Activated CD4-positive, alpha-beta T cell treated with anti-CD3 and anti-CD28 coated beads, Interleukin-10, Interleukin-2, amounts not matched to agents 100 ng/mL and 50 ng/mL, durations not matched to agents 16 hours and 8 hours (primary cell): ENCODE results near the gene WNT6.

Experiments used
- DNase-seq: peaks from one replicate; pipeline ENCODE4 v3.0.0-alpha.2; 2020

Gene WNT6

GRCh38 chr2:218879776-218880101, 20.1 kb downstream of the WNT6 start:
- no peak for DNase-seq

DNA sequence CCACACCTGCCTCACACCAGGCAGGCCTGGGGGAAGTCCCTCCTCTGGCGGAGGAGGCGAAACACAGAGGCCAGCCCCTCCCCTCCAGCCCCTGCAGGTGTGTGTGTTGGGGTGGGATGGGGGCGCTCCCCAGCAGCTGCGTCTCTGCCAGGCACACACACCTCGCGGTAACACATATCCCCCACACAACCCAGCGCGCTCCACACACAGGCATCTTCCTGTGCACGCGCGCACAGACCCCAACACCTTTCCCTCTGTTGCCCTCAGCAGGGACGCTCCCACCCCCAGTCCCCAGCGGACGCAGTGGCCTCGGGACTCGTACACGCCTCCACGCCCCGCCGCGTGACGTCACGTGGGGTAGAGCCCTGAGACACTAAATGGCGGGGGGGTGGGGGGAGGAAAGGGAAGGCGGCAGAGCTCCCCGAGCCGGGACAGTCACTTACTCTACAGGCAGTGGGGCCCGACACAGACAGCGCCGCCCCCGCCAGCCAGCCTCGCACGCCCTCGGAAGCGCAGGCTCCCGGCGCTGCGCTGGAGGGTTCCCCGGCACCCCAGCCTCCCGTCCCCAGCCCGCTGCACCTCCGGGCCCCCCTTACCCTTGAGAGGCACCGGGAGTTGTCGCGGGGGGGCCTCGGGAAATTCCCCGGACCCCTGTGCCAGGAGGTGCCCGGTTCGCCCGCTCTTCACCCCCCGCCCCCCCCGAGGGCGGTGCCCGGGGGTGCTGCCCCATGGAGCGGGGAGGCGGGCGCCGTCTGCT, 20.7 kb downstream of the WNT6 start, which contains the start of gene WNT10A:
Gene WNT10A, plus strand, starts transcription at position 751 of the 757 bp plus-strand sequence. CDS start 144 bp downstream, outside the sequence.
- DNase-seq = peak; percentile 48

- DNase-seq = no peak
These were observed 21.4 kb downstream of the WNT6 start for GRCh38 chr2:218880859-218881594.

DNA sequence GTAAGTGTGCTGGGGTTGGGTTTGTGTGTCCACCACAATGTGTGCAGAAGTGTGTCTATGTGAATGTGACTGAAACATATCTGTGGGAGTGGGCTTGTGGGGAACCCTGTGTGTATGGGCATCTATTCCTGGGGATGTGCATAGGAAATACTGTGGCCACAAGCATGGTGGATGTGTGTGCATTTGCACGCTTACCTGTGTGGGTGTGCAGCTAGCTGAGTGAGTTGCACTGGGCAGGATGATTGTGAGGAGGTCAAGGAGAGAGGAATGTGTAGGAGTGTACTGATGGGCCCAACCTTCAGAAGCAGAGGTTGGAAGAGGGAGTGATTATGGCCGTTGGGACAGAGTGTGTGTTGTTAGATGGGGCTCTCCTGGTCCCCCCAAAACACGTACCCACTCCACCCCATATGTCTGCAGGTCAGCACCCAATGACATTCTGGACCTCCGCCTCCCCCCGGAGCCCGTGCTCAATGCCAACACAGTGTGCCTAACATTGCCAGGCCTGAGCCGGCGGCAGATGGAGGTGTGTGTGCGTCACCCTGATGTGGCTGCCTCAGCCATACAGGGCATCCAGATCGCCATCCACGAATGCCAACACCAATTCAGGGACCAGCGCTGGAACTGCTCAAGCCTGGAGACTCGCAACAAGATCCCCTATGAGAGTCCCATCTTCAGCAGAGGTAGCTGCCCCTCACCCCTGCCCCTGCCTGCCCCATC, 22.3 kb downstream of the WNT6 start:
- no peak for DNase-seq

DNA sequence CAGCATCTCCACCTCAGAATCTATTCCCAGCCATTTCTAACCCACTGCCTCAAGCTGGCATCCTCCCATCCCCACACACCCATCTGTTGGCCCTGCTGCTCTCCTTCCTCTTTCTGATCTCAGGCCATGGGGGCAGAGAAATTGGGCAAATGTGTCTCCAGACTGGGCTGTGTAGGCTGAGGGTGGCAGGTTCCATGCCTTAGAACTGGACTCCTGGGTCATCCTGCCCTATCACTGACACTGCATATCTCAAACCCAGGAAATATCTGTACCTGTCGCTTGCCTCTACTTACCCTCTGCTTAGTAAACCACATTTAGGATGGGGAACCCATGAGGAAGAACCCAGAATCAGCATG, 22.8 kb downstream of the WNT6 start:
- DNase-seq = no peak

GRCh38 chr2:218882866-218883366, 23.3 kb downstream of the WNT6 start:
- DNase-seq = no peak

DNA sequence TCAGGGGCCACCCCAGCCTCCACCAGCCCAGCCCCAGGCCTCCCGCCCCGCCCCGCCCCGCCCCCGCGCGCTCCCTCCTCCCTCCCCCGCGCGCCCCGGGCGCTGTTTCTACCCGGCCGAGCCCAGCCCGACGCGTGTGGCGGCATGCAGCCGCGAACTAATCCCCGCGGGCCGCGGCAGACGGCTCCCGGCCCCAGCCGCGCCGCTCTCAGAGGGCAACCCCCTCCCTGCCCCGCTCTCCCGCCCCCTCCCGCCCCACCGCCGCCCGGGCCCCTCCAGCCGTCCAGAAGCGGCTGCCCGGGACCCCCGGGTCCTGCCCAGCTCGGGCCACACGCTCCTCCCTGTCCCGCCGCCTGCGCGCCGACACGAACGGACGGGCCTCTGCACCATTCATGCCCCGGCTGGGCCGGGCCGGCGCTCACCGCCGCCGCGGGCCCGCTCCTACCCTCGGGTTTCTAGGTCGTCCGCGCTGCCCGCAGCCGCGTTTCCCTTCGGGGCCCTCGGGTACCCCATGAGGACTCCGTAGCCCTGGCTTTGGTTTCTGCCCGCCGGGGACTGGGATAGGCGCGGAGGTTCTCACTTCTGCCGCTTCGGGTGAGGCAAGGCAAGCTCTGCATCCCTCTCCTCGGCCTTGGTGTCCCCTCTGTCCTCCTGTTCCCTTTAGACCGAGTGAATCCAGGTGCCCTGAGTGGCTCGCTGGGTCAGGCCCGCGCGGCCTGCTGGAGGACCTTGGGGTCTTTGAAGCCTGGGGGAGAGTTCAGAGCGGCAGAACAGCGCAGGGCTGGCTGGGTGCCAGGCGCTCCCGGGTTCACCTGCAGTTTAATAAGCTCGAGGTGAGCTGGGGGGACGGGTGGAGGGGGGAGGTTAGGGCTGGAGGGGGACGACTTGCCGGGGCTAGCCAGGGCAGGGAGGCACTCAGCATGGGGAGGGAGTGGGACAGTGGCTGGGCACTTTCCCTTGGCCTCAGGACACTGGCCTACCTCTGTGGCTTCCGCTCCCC, 24.2 kb downstream of the WNT6 start:
- DNase-seq = no peak

DNA sequence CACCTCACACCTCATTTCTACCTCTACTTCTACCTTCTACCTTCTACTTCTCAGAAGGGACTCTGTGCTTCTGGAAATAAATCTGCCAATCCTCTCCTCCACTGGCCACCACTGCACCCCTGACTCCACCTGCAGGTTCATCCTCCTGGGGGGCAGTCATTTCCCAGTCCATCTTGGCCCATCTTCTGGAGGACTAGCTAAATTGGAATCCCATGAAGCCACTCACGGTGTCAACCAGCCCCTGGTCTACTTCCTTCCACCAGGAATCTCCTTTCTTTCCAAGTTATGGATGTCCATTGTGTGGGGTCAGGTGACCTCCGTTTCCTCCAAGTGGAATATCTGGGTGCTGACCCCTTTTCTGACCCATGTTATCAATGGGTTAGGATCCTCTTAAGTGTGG, 24.9 kb downstream of the WNT6 start:
- no peak for DNase-seq

DNA sequence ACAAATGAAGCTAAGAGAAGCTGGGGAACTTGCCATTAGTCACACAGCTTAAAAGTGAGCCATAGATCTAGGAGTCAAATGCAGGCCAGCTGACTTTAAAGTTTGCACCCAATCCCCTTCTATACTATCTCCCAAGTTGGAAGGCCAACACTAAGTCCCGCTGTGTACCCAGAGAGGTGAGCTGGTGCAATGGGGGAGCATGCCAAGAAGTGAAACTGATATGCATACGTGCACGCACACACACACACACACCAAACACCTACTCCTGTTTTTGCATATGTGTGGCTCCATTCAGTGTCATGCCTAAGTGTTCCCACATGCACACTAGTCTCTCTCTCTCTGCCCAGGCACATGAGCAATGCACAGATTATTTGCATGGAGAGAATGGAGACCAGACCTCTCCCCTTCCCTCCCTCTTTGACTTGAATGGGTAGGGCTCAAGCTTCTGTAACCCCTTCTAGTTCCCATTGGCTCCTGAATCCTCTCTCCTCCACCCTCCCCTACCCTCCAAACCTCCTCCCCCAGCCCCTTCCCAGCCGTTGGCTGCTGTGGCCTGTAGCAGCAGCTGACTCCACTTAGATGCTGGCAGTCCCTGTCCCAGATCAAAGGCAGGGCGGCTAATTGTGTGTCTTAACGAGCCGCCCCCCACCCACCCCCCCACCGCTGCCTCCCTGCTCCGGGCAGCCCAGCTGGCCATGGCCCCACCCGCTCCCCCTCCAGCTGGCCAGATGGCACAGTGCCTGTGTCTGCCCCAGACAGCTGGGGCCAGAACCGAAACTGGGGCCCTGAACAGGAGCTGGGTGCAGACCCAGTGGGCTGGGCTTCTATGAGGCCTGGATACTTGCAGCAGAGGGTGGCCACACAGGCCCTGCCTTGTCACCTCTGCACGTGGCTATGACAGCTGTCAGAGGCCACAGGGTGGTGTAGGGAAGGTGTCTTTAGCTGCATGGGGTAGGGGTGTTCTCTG, 26.7 kb downstream of the WNT6 start:
- no peak for DNase-seq

GRCh38 chr2:218887079-218887478, 27.5 kb downstream of the WNT6 start:
- DNase-seq = no peak

DNA sequence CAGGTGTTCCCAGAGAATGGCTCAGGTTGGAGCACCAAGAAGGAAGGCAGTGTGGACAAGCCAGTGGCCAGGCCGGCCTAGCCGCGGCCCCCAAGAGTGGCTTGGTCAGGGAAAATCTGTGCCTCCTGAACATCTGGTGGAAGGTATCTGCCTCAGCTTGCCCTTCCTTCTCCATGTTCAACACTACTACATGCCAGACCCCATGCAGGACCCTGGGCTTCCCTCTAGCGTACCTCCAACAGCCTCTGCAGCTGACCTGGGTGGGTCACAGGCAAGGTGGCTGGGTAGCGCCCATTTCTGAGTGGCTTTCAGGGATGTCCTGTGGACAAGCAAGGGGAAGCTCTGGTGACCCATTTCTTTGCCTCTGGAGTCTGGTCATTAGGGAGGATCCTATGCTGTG, 28.7 kb downstream of the WNT6 start:
- no peak for DNase-seq

DNA sequence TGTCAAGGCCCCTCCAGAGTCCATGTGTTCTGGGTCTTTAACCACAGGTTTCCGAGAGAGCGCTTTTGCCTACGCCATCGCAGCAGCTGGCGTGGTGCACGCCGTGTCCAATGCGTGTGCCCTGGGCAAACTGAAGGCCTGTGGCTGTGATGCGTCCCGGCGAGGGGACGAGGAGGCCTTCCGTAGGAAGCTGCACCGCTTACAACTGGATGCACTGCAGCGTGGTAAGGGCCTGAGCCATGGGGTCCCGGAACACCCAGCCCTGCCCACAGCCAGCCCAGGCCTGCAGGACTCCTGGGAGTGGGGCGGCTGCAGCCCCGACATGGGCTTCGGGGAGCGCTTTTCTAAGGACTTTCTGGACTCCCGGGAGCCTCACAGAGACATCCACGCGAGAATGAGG, 30.3 kb downstream of the WNT6 start:
- no peak for DNase-seq

DNA sequence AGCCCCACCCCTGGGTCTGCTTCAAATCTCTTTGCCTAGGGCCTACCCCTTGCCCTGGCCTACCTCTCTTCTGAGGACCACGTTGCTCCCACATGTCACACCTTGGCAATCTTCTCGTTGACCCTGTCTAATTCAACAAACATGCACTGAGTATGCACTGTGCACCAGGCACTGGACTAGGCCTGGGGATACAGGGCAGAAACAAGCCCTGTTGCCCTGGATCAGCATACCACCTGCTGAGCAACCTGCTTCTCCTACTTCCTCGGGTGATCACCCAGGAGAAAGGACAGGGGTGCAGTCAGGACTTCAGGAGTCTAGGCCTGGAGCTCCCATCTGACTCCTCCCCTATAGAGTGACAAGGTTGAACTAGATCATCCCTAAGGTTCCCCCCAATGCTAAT, 30.8 kb downstream of the WNT6 start:
- DNase-seq = no peak

DNA sequence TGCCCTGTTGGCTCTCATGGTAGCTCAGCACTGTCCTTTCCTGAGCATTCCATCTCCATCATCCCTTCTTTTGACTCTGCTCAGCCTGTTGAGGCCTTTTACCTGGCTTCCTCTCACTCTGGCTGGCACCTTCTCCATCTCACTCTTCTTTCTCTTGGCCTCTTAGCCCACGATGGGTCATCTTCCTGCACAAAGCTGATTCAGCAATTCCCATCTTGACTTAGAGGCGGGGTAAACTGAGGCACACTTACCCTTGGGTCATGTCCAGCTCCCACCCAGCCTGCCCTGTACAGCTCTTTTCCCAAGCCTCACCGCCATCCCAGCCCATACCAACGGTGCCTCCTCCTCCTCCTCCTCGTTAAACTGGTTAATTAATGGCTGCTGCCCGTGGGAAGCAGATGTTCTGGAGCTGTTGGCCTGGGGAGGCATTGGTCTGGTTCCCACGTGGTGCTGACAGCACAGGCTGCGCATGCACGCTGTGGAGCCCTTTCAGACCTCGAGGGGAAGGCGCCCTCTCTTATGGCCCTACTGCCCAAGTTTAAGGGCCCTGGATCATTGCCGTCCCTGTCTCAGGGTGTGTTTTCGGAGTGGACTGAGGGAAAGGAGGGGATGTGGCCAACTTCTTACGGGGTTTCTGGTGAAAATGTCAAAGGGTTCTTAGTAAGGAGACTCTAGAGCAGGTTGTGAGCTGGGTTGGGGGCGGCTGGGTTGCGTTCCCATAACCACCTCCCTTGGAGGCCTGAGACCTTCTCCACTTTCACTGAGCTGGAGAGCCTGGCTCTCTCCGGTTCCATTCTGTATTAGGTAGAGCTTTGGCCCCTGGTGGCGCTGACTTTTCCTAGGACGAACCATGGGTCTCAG, 31.9 kb downstream of the WNT6 start:
- no peak for DNase-seq

- peak; percentile 92 for DNase-seq
These were observed 33.2 kb downstream of the WNT6 start for GRCh38 chr2:218892693-218893348.

- DNase-seq = peak; percentile 29
These were observed 33.9 kb downstream of the WNT6 start for GRCh38 chr2:218893349-218894150.

GRCh38 chr2:218894151-218894879, 34.7 kb downstream of the WNT6 start:
- DNase-seq = no peak

- DNase-seq = no peak
These were observed 35.2 kb downstream of the WNT6 start for GRCh38 chr2:218894880-218895157.
